ENCODE measurements around the gene MAPRE3.

Gene MAPRE3

DNA sequence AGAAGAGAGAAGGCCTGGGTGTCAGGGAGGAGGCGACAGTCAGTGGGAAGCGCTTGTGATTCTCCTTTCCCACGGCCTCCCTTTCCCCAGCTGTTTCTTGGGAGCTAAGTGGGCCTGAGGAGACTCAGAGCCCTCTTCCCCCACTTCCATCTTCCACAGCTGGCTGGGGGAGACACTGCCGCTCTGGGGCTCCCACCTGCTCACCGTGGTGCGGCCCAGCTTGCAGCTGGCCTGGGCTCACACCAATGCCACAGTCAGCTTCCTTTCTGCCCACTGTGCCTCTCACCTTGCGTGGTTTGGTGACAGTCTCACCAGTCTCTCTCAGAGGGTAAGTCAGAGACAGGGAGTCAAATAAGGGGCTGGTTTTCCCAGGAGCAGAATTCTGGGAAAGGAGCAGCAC is 69.4 kb downstream of the MAPRE3 start:
- H3K9me3 ChIP-seq (ENCODE audit: severe bottlenecking) = no peaks in the 10 kb centered on the region
- no peak overlapping the region for H3K4me3 ChIP-seq (ENCODE audit: low read depth, low read length)
- TF ChIP-seq, protein P1, sequence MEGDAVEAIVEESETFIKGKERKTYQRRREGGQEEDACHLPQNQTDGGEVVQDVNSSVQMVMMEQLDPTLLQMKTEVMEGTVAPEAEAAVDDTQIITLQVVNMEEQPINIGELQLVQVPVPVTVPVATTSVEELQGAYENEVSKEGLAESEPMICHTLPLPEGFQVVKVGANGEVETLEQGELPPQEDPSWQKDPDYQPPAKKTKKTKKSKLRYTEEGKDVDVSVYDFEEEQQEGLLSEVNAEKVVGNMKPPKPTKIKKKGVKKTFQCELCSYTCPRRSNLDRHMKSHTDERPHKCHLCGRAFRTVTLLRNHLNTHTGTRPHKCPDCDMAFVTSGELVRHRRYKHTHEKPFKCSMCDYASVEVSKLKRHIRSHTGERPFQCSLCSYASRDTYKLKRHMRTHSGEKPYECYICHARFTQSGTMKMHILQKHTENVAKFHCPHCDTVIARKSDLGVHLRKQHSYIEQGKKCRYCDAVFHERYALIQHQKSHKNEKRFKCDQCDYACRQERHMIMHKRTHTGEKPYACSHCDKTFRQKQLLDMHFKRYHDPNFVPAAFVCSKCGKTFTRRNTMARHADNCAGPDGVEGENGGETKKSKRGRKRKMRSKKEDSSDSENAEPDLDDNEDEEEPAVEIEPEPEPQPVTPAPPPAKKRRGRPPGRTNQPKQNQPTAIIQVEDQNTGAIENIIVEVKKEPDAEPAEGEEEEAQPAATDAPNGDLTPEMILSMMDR (IDR thresholded peaks at IDR 0.05; ENCODE audit: low read depth, low read length) = no peak
- no peak for DNase-seq
- no peaks in the 10 kb centered on the region for H3K27me3 ChIP-seq (ENCODE audit: insufficient read depth, low read depth, severe bottlenecking)
- H3K36me3 ChIP-seq = peaks cover 70% of the 10 kb centered on the region
- no peak overlapping the region for H3K27ac ChIP-seq

DNA sequence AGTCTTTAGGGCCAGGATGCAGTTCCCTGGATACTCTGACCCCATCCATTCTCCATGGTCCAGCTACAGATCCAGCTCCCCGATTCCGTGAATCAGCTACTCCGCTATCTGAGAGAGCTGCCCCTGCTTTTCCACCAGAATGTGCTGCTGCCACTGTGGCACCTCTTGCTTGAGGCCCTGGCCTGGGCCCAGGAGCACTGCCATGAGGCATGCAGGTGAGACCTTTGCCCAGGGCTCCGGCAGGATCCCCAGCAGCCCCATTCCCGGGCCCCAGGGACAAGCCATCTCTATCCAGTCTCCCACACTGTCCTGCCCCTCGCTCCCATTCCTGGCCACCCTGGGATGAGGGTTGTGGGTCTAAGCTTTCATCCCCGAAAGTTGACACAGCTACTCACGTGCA is 69.8 kb downstream of the MAPRE3 start:
- no peaks in the 10 kb centered on the region for H3K27me3 ChIP-seq (ENCODE audit: insufficient read depth, low read depth, severe bottlenecking)
- TF ChIP-seq, protein P1 (IDR thresholded peaks at IDR 0.05; ENCODE audit: low read depth, low read length) = no peak
- no peak overlapping the region for H3K4me3 ChIP-seq (ENCODE audit: low read depth, low read length)
- H3K9me3 ChIP-seq (ENCODE audit: severe bottlenecking) = no peaks in the 10 kb centered on the region
- DNase-seq = no peak
- no peak overlapping the region for H3K27ac ChIP-seq
- peaks cover 66% of the 10 kb centered on the region for H3K36me3 ChIP-seq

DNA sequence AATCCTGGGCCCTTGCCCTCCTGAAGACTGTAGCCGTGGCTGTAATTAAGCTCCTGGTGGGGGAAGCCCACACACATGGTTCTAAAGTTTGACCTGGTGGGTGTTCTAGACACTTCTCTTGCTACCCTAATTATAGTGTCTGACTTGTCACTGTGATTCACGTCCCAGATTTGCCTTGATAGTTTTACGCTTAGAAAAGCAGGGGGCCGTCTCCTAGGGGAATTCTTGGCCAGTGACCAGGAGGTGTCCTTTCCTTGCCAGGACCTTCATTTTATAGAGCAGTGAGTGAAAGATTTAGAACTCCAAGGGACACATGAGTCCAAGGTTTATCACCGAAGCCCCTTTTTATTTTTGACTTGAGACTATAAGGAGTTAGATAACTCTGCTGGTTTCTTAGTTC is 71.3 kb downstream of the MAPRE3 start:
- peaks cover 51% of the 10 kb centered on the region for H3K36me3 ChIP-seq
- no peak overlapping the region for H3K27ac ChIP-seq
- H3K4me3 ChIP-seq (ENCODE audit: low read depth, low read length) = no peak overlapping the region
- DNase-seq = no peak
- H3K27me3 ChIP-seq (ENCODE audit: insufficient read depth, low read depth, severe bottlenecking) = no peaks in the 10 kb centered on the region
- no peaks in the 10 kb centered on the region for H3K9me3 ChIP-seq (ENCODE audit: severe bottlenecking)
- TF ChIP-seq, protein P1 (IDR thresholded peaks at IDR 0.05; ENCODE audit: low read depth, low read length) = no peak

DNA sequence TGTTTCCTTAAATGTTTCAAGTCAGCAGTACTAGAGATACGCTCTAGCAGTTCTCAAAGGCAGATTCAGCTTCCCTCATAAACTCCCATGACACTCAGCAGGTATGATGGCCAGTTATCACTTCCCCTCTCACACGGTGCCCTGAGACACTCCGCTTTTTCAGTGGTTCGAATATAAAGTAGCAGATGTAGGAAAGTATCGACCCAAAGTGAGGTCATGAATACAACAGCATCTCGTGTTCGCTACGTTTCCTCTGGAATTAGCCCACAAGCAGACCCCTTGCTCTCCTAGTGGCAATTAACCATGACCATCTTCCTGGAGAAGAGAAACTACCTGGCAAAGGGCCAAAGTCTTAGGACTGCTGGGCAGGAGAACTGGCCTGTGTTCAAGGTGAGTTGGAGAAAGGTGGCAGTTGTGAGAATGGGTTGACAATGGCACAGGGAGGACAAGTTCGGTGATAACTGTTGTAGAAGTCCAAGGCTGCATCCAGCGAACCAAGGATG is 71.8 kb downstream of the MAPRE3 start:
- H3K27me3 ChIP-seq (ENCODE audit: insufficient read depth, low read depth, severe bottlenecking) = no peaks in the 10 kb centered on the region
- H3K4me3 ChIP-seq (ENCODE audit: low read depth, low read length) = no peak overlapping the region
- H3K27ac ChIP-seq = no peak overlapping the region
- H3K36me3 ChIP-seq = peaks cover 46% of the 10 kb centered on the region
- H3K9me3 ChIP-seq (ENCODE audit: severe bottlenecking) = no peaks in the 10 kb centered on the region
- TF ChIP-seq, protein P1 (IDR thresholded peaks at IDR 0.05; ENCODE audit: low read depth, low read length) = no peak
- DNase-seq = no peak

DNA sequence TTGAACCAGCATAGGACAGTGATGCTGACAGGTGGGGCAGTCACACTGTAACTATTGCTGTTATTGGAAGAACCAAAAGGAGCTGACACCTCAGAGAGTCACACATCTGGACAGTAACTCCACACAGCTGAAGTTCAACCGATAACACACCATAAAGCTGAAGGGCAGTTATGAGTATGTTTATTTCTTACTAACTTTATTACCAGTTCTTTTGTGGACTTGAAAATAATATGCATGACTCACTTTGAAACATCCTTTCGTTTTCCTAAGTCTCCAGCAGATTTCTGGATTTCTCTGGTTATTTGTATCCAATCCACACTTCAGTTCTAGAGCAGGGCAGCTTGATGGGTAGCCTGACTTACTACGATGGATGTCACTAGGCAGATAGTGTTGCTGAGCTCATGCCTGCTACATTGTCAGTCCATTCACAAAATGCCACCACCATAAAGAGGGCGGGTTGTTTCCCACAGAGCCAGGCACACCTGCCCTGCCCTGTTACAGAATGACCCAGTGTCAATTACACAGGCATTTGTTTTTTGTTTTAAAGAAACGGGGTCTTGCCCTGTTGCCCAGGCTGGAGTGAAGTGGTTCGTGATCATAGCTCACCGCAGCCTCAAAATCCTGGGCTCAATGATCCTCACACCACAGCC is 72.7 kb downstream of the MAPRE3 start:
- no peak overlapping the region for H3K4me3 ChIP-seq (ENCODE audit: low read depth, low read length)
- H3K36me3 ChIP-seq = peaks cover 37% of the 10 kb centered on the region
- DNase-seq = no peak
- TF ChIP-seq, protein P1 (IDR thresholded peaks at IDR 0.05; ENCODE audit: low read depth, low read length) = no peak
- H3K9me3 ChIP-seq (ENCODE audit: severe bottlenecking) = no peaks in the 10 kb centered on the region
- H3K27ac ChIP-seq = no peak overlapping the region
- H3K27me3 ChIP-seq (ENCODE audit: insufficient read depth, low read depth, severe bottlenecking) = no peaks in the 10 kb centered on the region
